ENCODE measurements around the gene LARP1.
"Not testable (repeated sequence)": the region's sequence is repeated elsewhere in the genome, so short reads cannot be mapped to it uniquely, and the experiment has no call there.

LARP1 gene

GRCh38 chr5:154734370-154735248 lies 20.6 kb upstream of the LARP1 start:
- DNase-seq (ENCODE audit: low read depth, low spot score), result no peak

DNA sequence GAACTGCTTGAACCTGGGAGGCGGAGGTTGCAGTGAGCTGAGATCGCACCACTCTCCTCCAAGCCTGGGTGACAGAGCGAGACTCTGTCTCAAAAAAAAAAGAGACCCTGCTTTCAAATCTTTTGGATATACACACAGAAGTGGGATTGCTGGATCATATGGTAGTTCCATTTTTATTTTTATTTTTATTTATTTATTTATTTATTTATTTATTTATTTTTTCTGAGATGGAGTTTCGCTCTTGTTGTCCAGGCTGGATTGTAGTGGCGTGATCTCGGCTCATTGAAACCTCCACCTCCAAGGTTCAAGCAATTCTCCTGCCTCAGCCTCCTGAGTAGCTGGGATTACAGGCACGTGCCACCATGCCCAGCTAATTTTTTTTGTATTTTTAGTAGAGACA lies 19.8 kb upstream of the LARP1 start:
- not testable (repeated sequence) for DNase-seq (ENCODE audit: low read depth, low spot score)

DNA sequence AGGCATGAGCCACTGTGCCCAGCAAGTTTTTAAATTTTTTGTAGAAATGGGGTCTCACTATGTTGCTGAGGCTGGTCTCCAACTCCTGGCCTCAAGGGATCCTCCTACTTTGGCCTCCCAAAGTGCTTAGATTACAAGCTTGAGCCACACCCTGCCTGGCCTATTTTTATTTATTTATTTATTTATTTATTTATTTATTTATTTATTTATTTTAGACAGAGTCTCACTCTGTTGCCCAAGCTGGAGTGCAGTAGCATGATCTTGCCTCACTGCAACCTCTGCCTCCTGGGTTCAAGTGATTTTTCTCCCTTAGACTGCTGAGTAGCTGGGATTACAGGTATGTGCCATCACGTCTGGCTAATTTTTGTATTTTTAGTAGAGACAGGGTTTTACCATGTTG lies 18.8 kb upstream of the LARP1 start:
- not testable (repeated sequence) for DNase-seq (ENCODE audit: low read depth, low spot score)

GRCh38 chr5:154737667-154738320 lies 17.4 kb upstream of the LARP1 start:
- DNase-seq (ENCODE audit: low read depth, low spot score), result no peak

DNA sequence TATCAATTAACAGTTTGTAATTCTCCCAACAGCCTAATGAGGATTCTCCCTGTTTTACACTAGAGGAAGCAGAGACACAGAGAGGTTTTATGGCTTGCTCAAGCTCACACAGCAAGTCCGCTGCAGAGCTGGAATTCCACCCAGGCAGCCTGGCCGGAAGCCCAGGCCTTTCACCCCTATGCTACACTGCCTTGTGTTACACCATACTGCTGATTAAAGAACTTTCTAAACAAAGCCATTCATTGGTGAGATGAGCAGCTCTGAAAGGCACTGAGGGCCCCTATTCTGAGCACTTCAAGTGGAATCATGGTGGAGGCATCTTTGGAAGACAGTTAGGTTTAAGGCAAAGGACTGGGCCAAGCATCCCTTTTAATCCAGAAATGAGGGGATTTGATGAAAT lies 14.7 kb upstream of the LARP1 start:
- no peak for DNase-seq (ENCODE audit: low read depth, low spot score)

DNA sequence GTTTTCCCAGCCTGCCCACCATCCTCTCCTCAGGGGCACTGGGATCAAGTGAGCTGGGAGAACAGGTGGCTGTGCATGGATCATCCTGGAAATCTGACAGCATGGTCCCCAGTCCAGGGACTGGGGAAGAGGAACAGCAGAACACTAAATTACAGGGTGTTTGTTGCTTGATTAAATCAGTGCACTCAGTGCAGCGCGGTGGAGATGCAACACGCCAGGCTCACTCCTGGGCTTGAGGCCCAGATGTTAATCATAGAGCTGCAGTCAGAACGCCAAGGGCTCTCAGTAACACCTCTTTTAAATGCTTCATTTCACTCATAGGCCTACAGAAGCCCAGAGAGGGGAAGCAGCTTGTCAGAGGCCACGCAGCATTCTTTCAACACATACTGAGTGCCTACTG lies 14.2 kb upstream of the LARP1 start:
- no peak for DNase-seq (ENCODE audit: low read depth, low spot score)

- no peak for DNase-seq (ENCODE audit: low read depth, low spot score)
Measured at GRCh38 chr5:154741415-154741814, 13.8 kb upstream of the LARP1 start.

GRCh38 chr5:154743812-154744211 lies 11.4 kb upstream of the LARP1 start:
- no peak for DNase-seq (ENCODE audit: low read depth, low spot score)

- no peak for DNase-seq (ENCODE audit: low read depth, low spot score)
Measured at GRCh38 chr5:154745349-154745748, 9.8 kb upstream of the LARP1 start.

GRCh38 chr5:154749491-154749890 lies 5.7 kb upstream of the LARP1 start:
- DNase-seq (ENCODE audit: low read depth, low spot score), result no peak

DNA sequence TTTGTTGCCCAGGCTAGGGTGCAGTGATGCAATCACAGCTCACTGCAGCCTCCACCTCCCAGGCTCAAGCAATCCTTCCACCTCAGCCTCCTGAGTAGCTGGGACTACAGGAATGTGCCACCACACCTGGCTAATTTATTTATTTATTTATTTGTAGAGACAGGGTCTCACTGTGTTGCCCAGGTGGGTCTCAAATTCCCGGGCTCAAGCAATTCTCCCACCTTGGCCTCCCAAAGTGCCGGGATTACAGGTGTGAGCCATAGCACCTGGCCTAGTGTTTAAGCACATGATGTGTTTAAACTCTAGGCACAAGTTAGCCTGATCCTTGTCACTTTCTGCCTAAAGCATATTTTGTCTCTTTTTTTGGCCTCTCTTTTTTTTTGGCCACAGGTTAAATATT lies 4.5 kb upstream of the LARP1 start:
- not testable (repeated sequence) for DNase-seq (ENCODE audit: low read depth, low spot score)

- no peak for DNase-seq (ENCODE audit: low read depth, low spot score)
Measured at GRCh38 chr5:154751854-154752253, 3.3 kb upstream of the LARP1 start.

GRCh38 chr5:154753792-154754191 lies 1.4 kb upstream of the LARP1 start:
- DNase-seq (ENCODE audit: low read depth, low spot score), result no peak

- peak; percentile 92 for DNase-seq (ENCODE audit: low read depth, low spot score)
Measured at GRCh38 chr5:154754460-154755360, 467 bp upstream of the LARP1 start.

GRCh38 chr5:154756009-154756867 lies 1.1 kb downstream of the LARP1 start:
- DNase-seq (ENCODE audit: low read depth, low spot score), result no peak

- DNase-seq (ENCODE audit: low read depth, low spot score), result no peak
Measured at GRCh38 chr5:154756868-154757813, 2.0 kb downstream of the LARP1 start.

DNA sequence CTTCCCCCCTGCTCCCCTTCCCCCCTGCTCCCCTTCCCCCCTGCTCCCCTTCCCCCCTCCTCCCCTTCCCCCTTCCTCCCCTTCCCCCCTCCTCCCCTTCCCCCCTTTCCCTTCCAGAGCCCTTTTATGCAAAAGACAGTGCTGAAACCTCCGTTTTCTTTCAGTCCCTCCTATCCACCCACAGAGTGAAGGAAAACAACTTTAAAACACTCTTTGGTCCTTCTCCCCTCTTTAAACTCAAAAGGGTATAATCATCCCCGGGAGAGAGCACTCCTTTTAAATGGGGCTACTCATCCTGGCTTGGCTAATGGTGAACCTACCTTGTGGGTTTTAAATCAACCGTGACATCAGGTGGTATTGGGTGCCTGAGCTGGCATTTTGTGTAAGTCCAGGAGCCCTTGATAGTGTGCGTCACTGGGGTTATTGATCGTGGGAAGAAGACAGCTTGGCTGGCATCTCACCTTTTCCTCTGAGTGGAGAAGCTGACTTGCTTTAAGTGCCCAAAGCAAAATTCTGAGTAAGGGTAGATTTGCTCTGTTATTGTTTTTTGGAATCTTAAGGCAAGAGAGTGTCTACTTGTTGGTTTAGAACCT lies 2.7 kb downstream of the LARP1 start:
- DNase-seq (ENCODE audit: low read depth, low spot score), result no peak

GRCh38 chr5:154758493-154758892 lies 3.3 kb downstream of the LARP1 start:
- no peak for DNase-seq (ENCODE audit: low read depth, low spot score)

- DNase-seq (ENCODE audit: low read depth, low spot score), result no peak
Measured at GRCh38 chr5:154758977-154759376, 3.8 kb downstream of the LARP1 start.

GRCh38 chr5:154759868-154760267 lies 4.7 kb downstream of the LARP1 start:
- not testable (repeated sequence) for DNase-seq (ENCODE audit: low read depth, low spot score)
